Liver (tissue), 3 donors: ENCODE results near the gene SGPL1.

Experiments used
- CTCF ChIP-seq: fragments of 150-350 bp; IDR thresholded peaks from 2 replicates; pipeline ENCODE4 v1.5.1; 2017; ENCODE audit warnings: improper control_type of control experiment, low read depth, low read length; ENCODE audit not compliant: missing input control
- EGR1 ChIP-seq, 2 donors: IDR thresholded peaks; 2 replicates each; pipeline ENCODE4 v1.6.1; 2016 to 2018; ENCODE audit warnings: antibody characterized with exemption in 2 of 2, low read depth in 2 of 2
- FOXA1 ChIP-seq: IDR thresholded peaks from 2 replicates; pipeline ENCODE4 v1.6.1; 2016; ENCODE audit warnings: antibody characterized with exemption
- FOXA2 ChIP-seq: IDR thresholded peaks from 2 replicates; pipeline ENCODE4 v1.6.1; 2016; ENCODE audit warnings: antibody characterized with exemption
- GABPA ChIP-seq, 2 donors: IDR thresholded peaks in 1 of 2; conservative IDR thresholded peaks in 1 of 2; 2 replicates each; pipeline ENCODE4 v1.6.1; 2016; ENCODE audit warnings: antibody characterized with exemption in 2 of 2, mild to moderate bottlenecking in 1 of 2, moderate library complexity in 1 of 2
- HNF4A ChIP-seq, 2 donors: conservative IDR thresholded peaks; 2 replicates each; pipeline ENCODE4 v1.6.1; 2016; ENCODE audit warnings: antibody characterized with exemption in 2 of 2, mild to moderate bottlenecking in 2 of 2
- JUND ChIP-seq, 2 donors: IDR thresholded peaks; 2 replicates each; pipeline ENCODE4 v1.6.1; 2016; ENCODE audit warnings: antibody characterized with exemption in 2 of 2
- RAD21 ChIP-seq, 2 donors: IDR thresholded peaks; 2 replicates each; pipeline ENCODE4 v1.6.1; 2016; ENCODE audit warnings: antibody characterized with exemption in 2 of 2, mild to moderate bottlenecking in 2 of 2
- REST ChIP-seq: IDR thresholded peaks from 2 replicates; pipeline ENCODE4 v1.6.1; 2016; ENCODE audit warnings: antibody characterized with exemption, mild to moderate bottlenecking
- RXRA ChIP-seq, 2 donors: IDR thresholded peaks; 2 replicates each; pipeline ENCODE4 v1.6.1; 2017 to 2018; ENCODE audit warnings: antibody characterized with exemption in 2 of 2, mild to moderate bottlenecking in 1 of 2
- SP1 ChIP-seq: IDR thresholded peaks from 2 replicates; pipeline ENCODE4 v1.6.1; 2018; ENCODE audit warnings: antibody characterized with exemption, mild to moderate bottlenecking
- TAF1 ChIP-seq: conservative IDR thresholded peaks from 2 replicates; pipeline ENCODE4 v1.6.1; 2016; ENCODE audit warnings: antibody characterized with exemption, mild to moderate bottlenecking
- YY1 ChIP-seq: IDR thresholded peaks from 2 replicates; pipeline ENCODE4 v1.6.1; 2016; ENCODE audit warnings: antibody characterized with exemption, mild to moderate bottlenecking
- TF ChIP-seq, protein P1 (sequence below): IDR thresholded peaks from 2 replicates; pipeline ENCODE4 v1.6.1; 2016; ENCODE audit warnings: antibody characterized with exemption
- donor health status: healthy.
- donor health status: healthy.

DNA sequence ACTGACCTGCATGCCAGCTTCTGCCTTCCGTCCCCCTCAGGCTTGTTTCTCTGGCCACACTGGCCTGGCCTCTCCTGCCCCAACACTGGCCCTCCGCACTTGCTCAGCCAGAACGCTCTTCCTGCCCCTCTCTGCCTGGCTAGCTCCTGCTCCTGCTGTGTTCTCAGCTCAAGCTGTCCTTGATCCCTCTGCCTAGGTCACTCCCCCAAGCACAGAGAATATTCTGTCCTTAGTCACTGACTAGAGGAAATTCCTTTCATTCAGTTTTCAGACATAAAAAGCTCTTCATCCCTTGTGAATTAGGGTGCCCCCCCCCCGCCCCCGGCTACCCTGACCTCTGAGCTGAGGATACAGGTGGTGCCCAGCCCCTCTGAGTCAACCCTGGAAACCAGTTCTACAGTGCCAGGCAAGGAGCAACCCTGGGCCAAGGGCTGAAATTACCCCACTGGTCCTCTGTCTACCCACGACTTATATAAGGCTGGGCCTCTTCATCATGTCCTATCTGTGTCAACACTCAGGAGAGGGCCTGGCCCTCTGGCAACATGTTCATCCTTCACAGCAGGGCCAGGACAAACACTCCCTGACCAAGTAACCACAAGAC is 6.6 kb upstream of the SGPL1 start:
- TF ChIP-seq FOXA2: no peak
- TF ChIP-seq CTCF: no peak
- no peak for TF ChIP-seq HNF4A (conservative IDR thresholded peaks at IDR 0.05)
- TF ChIP-seq, protein P1, sequence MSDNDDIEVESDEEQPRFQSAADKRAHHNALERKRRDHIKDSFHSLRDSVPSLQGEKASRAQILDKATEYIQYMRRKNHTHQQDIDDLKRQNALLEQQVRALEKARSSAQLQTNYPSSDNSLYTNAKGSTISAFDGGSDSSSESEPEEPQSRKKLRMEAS: no peak
- no peak for TF ChIP-seq JUND (IDR thresholded peaks at IDR 0.05)
- no peak for TF ChIP-seq YY1
- no peak for TF ChIP-seq REST
- TF ChIP-seq RXRA (IDR thresholded peaks at IDR 0.05): no peak
- no peak for TF ChIP-seq GABPA (IDR thresholded peaks at IDR 0.05 in 1 of 2, conservative IDR thresholded peaks at IDR 0.05 in 1 of 2)
- TF ChIP-seq EGR1 (IDR thresholded peaks at IDR 0.05; ENCODE audit: low read depth in 2 of 2): no peak
- no peak for TF ChIP-seq RAD21 (IDR thresholded peaks at IDR 0.05)
- no peak for TF ChIP-seq TAF1
- TF ChIP-seq FOXA1: no peak
- no peak for TF ChIP-seq SP1
